Stimulated activated CD4-positive, alpha-beta T cell treated with anti-CD3 and anti-CD28 coated beads, Interleukin-15, amount 100 ng/mL, for 48 hours (primary cell): ENCODE measurements around the gene KRT16.
"Not testable (repeated sequence)": the region's sequence is repeated elsewhere in the genome, so short reads cannot be mapped to it uniquely, and the experiment has no call there.

Experiments
- DNase-seq, 2 donors: peaks; one replicate each; pipeline ENCODE4 v3.0.0-alpha.2; 2020; ENCODE audit warnings: low read depth in 2 of 2

Gene KRT16

GRCh38 chr17:41628073-41628370 lies 15.5 kb upstream of the KRT16 start:
- DNase-seq, result not testable (repeated sequence)

- DNase-seq, result no peak
These were observed 14.9 kb upstream of the KRT16 start for GRCh38 chr17:41627316-41628072.

GRCh38 chr17:41626914-41627295 lies 14.3 kb upstream of the KRT16 start:
- not testable (repeated sequence) for DNase-seq

- not testable (repeated sequence) for DNase-seq
These were observed 13.7 kb upstream of the KRT16 start for GRCh38 chr17:41626028-41626913.

GRCh38 chr17:41625602-41626001 lies 13.0 kb upstream of the KRT16 start:
- DNase-seq, result no peak

- no peak for DNase-seq
These were observed 11.9 kb upstream of the KRT16 start, which contains the start of gene KRT17 for GRCh38 chr17:41624208-41625101. KRT17 (minus strand) TSS chr17:41624575; CDS start chr17:41624509, 66 bp downstream.

GRCh38 chr17:41623184-41623861 lies 10.8 kb upstream of the KRT16 start:
- DNase-seq, result not testable (repeated sequence)

- not testable (repeated sequence) for DNase-seq
These were observed 10.0 kb upstream of the KRT16 start for GRCh38 chr17:41622340-41623183.

GRCh38 chr17:41621916-41622315 lies 9.3 kb upstream of the KRT16 start:
- no peak for DNase-seq

GRCh38 chr17:41621435-41621817 lies 8.9 kb upstream of the KRT16 start:
- not testable (repeated sequence) for DNase-seq

- DNase-seq, result no peak
These were observed 8.2 kb upstream of the KRT16 start for GRCh38 chr17:41620583-41621434.

- not testable (repeated sequence) for DNase-seq
These were observed 7.5 kb upstream of the KRT16 start for GRCh38 chr17:41619927-41620582.

GRCh38 chr17:41619036-41619926 lies 6.7 kb upstream of the KRT16 start:
- DNase-seq, result no peak

- no peak for DNase-seq
These were observed 5.9 kb upstream of the KRT16 start for GRCh38 chr17:41618341-41619035.

GRCh38 chr17:41617698-41618097 lies 5.1 kb upstream of the KRT16 start:
- DNase-seq, result no peak

- DNase-seq, result no peak
These were observed 4.6 kb upstream of the KRT16 start for GRCh38 chr17:41617136-41617535.

GRCh38 chr17:41616486-41616885 lies 3.9 kb upstream of the KRT16 start:
- DNase-seq, result not testable (repeated sequence)
